ENCODE measurements around the gene RFLNA.
"Not testable (repeated sequence)": the region's sequence is repeated elsewhere in the genome, so short reads cannot be mapped to it uniquely, and the experiment has no call there.

The RFLNA gene

GRCh38 chr12:124297856-124298255 lies 3.0 kb downstream of the RFLNA start:
- no peak overlapping the region for H3K4me3 ChIP-seq
- TF ChIP-seq CTCF (IDR thresholded peaks at IDR 0.05), result no peak
- DNase-seq (ENCODE audit: low spot score), result no peak
- H3K27ac ChIP-seq, result no peak overlapping the region

GRCh38 chr12:124298685-124299410 lies 4.0 kb downstream of the RFLNA start:
- Histone ChIP-seq H3K4me3 (no peak overlapping the region), H3K27ac (no peak overlapping the region)
- DNase-seq (ENCODE audit: low spot score), result no peak
- no peak for TF ChIP-seq CTCF (IDR thresholded peaks at IDR 0.05)

DNA sequence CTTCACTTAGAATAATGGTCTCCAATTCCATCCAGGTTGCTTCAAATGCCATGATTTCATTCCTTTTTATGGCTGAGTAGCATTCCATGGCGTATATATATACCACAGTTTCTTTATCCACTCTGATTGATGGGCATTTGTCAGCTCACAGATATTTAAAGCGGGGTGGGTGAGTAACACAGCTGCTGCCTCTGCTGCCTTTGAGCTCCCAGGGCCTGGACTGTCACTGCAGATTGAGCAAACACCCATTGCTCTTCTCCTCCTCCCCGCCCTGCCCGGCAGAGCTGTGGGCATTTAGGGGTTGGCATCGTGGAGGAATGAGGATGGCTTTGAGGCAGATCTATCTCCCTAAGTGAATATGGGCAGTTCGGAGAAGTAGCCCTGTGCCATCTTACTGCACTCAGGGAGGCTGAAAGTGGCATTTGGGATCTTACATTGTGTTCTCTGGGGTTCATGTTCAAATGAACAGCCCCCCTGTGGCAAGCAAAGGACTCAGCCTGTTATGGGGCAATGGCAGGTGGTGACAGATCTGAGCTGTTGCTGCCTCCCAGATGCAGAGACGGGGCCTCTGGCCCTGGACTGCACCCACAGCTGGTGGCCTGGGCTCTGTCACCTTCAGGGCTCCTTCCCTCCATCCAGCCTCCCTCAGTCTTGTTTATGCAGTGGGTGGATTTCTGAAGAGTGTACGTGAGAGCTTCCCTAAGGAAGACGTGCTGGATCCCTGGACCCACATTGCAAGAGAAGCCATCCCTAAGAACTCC lies 4.9 kb downstream of the RFLNA start:
- Histone ChIP-seq H3K27ac (no peak overlapping the region), H3K4me3 (no peak overlapping the region)
- no peak for TF ChIP-seq CTCF (IDR thresholded peaks at IDR 0.05)

DNA sequence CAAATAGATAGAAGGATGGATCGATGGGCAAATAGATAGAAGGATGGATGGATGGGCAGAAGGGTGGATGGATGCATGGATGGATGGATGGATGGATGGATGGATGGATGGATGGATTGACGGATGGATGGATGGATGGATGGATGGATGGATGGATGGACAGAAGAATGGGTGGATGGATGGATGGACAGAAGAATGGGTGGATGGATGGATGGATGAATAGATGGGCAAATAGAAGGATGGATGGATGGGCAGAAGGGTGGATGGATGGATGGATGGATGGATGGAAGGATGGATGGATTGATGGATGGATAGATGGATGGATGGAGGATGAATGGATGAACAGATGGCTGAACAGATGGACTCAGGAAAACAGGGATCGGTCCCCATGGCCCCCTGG lies 5.8 kb downstream of the RFLNA start:
- not testable (repeated sequence) for DNase-seq (ENCODE audit: low spot score); H3K4me3 ChIP-seq; H3K27ac ChIP-seq

More for the DNA sequence above, 4.9 kb downstream of the RFLNA start:
- no peak for DNase-seq (ENCODE audit: low spot score)

GRCh38 chr12:124301084-124301654 lies 6.3 kb downstream of the RFLNA start:
- TF ChIP-seq CTCF (IDR thresholded peaks at IDR 0.05), result no peak
- Histone ChIP-seq H3K27ac (no peak overlapping the region), H3K4me3 (no peak overlapping the region)
- no peak for DNase-seq (ENCODE audit: low spot score)

GRCh38 chr12:124302241-124302806 lies 7.4 kb downstream of the RFLNA start:
- DNase-seq (ENCODE audit: low spot score), result no peak
- Histone ChIP-seq H3K4me3 (no peak overlapping the region), H3K27ac (no peak overlapping the region)
- TF ChIP-seq CTCF (IDR thresholded peaks at IDR 0.05), result no peak

GRCh38 chr12:124302807-124303578 lies 8.1 kb downstream of the RFLNA start:
- no peak for DNase-seq (ENCODE audit: low spot score)
- TF ChIP-seq CTCF (IDR thresholded peaks at IDR 0.05), result no peak
- no peak overlapping the region for H3K4me3 ChIP-seq
- H3K27ac ChIP-seq, result no peak overlapping the region

All from coronary artery (tissue), 2 donors.